ENCODE data around the gene C1QTNF8.

Gene C1QTNF8

GRCh38 chr16:1038932-1039331 lies 57.1 kb downstream of the C1QTNF8 start:
- no peak overlapping the region for H2AFZ ChIP-seq (ENCODE audit: low read length)
- no peak overlapping the region for H3K4me3 ChIP-seq (ENCODE audit: low read depth, low read length, poor library complexity, severe bottlenecking)
- H4K20me1 ChIP-seq (ENCODE audit: insufficient read depth, low read length): no peaks in the 10 kb centered on the region
- H3F3A ChIP-seq (ENCODE audit: insufficient read depth, low read length): no peaks in the 10 kb centered on the region
- H3K79me2 ChIP-seq (ENCODE audit: insufficient read depth, low read length): no peaks in the 10 kb centered on the region
- no peaks in the 10 kb centered on the region for H3K9me2 ChIP-seq (ENCODE audit: low read depth, low read length)
- H3K9me3 ChIP-seq (ENCODE audit: low read length): no peaks in the 10 kb centered on the region
- no peaks in the 10 kb centered on the region for H3K27me3 ChIP-seq (ENCODE audit: insufficient read depth, low read length)
- TF ChIP-seq EZH2 (IDR thresholded peaks at IDR 0.05; ENCODE audit: borderline replicate concordance, low read length) (no peak), CTCF (IDR thresholded peaks at IDR 0.05; ENCODE audit: low read length) (no peak)
- no peak overlapping the region for H3K27ac ChIP-seq (ENCODE audit: low read depth, low read length, poor library complexity, severe bottlenecking)
- H3K9ac ChIP-seq (ENCODE audit: low read length): no peak overlapping the region
- H3K36me3 ChIP-seq (ENCODE audit: insufficient read depth, low read length): no peaks in the 10 kb centered on the region
- H3K4me1 ChIP-seq (ENCODE audit: insufficient read depth, low read length, severe bottlenecking): no peaks in the 10 kb centered on the region
- H3K4me2 ChIP-seq (ENCODE audit: low read length): no peak overlapping the region

Data from OCI-LY1 (cell line).